Measurements from ENCODE around the gene ATP6V1C2.

Gene ATP6V1C2

GRCh38 chr2:10794876-10795275, 73.4 kb downstream of the ATP6V1C2 start:
- Histone ChIP-seq H2AFZ (ENCODE audit: low read depth, low read length) (no peak overlapping the region), H3K23ac (ENCODE audit: low read length in 2 of 2) (no peak overlapping the region), H3K79me1 (replicated peaks; ENCODE audit: low read length, poor library complexity, severe bottlenecking) (peaks cover 21% of the 10 kb centered on the region), H3K18ac (ENCODE audit: low read depth in 1 of 2, low read length in 2 of 2) (no peak overlapping the region), H2BK120ac (ENCODE audit: low read depth, low read length) (no peak overlapping the region), H2BK15ac (ENCODE audit: low read depth, poor library complexity, severe bottlenecking) (no peak overlapping the region), H3K27ac (ENCODE audit: low read length, poor library complexity, severe bottlenecking) (no peak overlapping the region), H4K91ac (ENCODE audit: low read length) (no peak overlapping the region), H3K4me2 (ENCODE audit: low read length, poor library complexity, severe bottlenecking) (no peak overlapping the region), H4K8ac (ENCODE audit: low read length) (no peak overlapping the region), H3K4ac (ENCODE audit: low read depth in 1 of 2, low read length in 2 of 2) (no peak overlapping the region), H2AK5ac (ENCODE audit: low read length, severe bottlenecking) (no peak overlapping the region), H3K9ac (ENCODE audit: low read length) (no peak overlapping the region), H3K4me3 (ENCODE audit: insufficient read depth in 1 of 2, low read depth in 1 of 2, low read length in 2 of 2) (no peak overlapping the region), H2BK12ac (ENCODE audit: low read length in 2 of 2) (no peak overlapping the region), H3K14ac (ENCODE audit: low read length in 2 of 2) (no peak overlapping the region), H3K9me3 (ENCODE audit: control insufficient read depth, low read length) (no peaks in the 10 kb centered on the region), H3K27me3 (ENCODE audit: control insufficient read depth in 1 of 2, insufficient read depth in 1 of 2, low read length in 2 of 2) (no peaks in the 10 kb centered on the region), H3K4me1 (ENCODE audit: control insufficient read depth, insufficient read depth, low read depth, low read length) (peaks cover 4% of the 10 kb centered on the region), H3K36me3 (ENCODE audit: control insufficient read depth in 1 of 2, insufficient read depth in 2 of 2, low read depth in 1 of 2, low read length in 2 of 2) (peaks cover 22 to 83% of the 10 kb centered on the region in 2 experiments), H2BK5ac (ENCODE audit: low read depth, low read length, poor library complexity, severe bottlenecking) (no peak overlapping the region)
- DNase-seq: no peak
- 99% methylated on average over 5 of the region's 5 CpGs for WGBS

- no peak overlapping the region for H3K14ac ChIP-seq (ENCODE audit: low read length in 2 of 2)
- 69% methylated on average over 5 of the region's 7 CpGs for WGBS
- no peak overlapping the region for H3K4me3 ChIP-seq (ENCODE audit: insufficient read depth in 1 of 2, low read depth in 1 of 2, low read length in 2 of 2)
- DNase-seq: no peak
- H3K4me1 ChIP-seq (ENCODE audit: control insufficient read depth, insufficient read depth, low read depth, low read length): peaks cover 5% of the 10 kb centered on the region
- H4K91ac ChIP-seq (ENCODE audit: low read length): no peak overlapping the region
- no peak overlapping the region for H3K27ac ChIP-seq (ENCODE audit: low read length, poor library complexity, severe bottlenecking)
- H3K9me3 ChIP-seq (ENCODE audit: control insufficient read depth, low read length): no peaks in the 10 kb centered on the region
- H3K18ac ChIP-seq (ENCODE audit: low read depth in 1 of 2, low read length in 2 of 2): no peak overlapping the region
- no peaks in the 10 kb centered on the region for H3K27me3 ChIP-seq (ENCODE audit: control insufficient read depth in 1 of 2, insufficient read depth in 1 of 2, low read length in 2 of 2)
- H3K4ac ChIP-seq (ENCODE audit: low read depth in 1 of 2, low read length in 2 of 2): no peak overlapping the region
- no peak overlapping the region for H3K23ac ChIP-seq (ENCODE audit: low read length in 2 of 2)
- no peak overlapping the region for H3K9ac ChIP-seq (ENCODE audit: low read length)
- no peak overlapping the region for H2BK5ac ChIP-seq (ENCODE audit: low read depth, low read length, poor library complexity, severe bottlenecking)
- peaks cover 22 to 82% of the 10 kb centered on the region in 2 experiments for H3K36me3 ChIP-seq (ENCODE audit: control insufficient read depth in 1 of 2, insufficient read depth in 2 of 2, low read depth in 1 of 2, low read length in 2 of 2)
- H4K8ac ChIP-seq (ENCODE audit: low read length): no peak overlapping the region
- H2BK12ac ChIP-seq (ENCODE audit: low read length in 2 of 2): no peak overlapping the region
- no peak overlapping the region for H3K4me2 ChIP-seq (ENCODE audit: low read length, poor library complexity, severe bottlenecking)
- H2BK15ac ChIP-seq (ENCODE audit: low read depth, poor library complexity, severe bottlenecking): no peak overlapping the region
- peaks cover 25% of the 10 kb centered on the region for H3K79me1 ChIP-seq (replicated peaks; ENCODE audit: low read length, poor library complexity, severe bottlenecking)
- no peak overlapping the region for H2AFZ ChIP-seq (ENCODE audit: low read depth, low read length)
- no peak overlapping the region for H2BK120ac ChIP-seq (ENCODE audit: low read depth, low read length)
- no peak overlapping the region for H2AK5ac ChIP-seq (ENCODE audit: low read length, severe bottlenecking)
Measured at GRCh38 chr2:10795508-10796046, 74.1 kb downstream of the ATP6V1C2 start.

GRCh38 chr2:10796703-10797102, 75.3 kb downstream of the ATP6V1C2 start:
- WGBS: 99% methylated on average over 2 of the region's 2 CpGs
- no peak overlapping the region for H3K4ac ChIP-seq (ENCODE audit: low read depth in 1 of 2, low read length in 2 of 2)
- peaks cover 18 to 82% of the 10 kb centered on the region in 2 experiments for H3K36me3 ChIP-seq (ENCODE audit: control insufficient read depth in 1 of 2, insufficient read depth in 2 of 2, low read depth in 1 of 2, low read length in 2 of 2)
- H3K79me1 ChIP-seq (replicated peaks; ENCODE audit: low read length, poor library complexity, severe bottlenecking): peaks cover 25% of the 10 kb centered on the region
- DNase-seq: no peak
- H3K4me2 ChIP-seq (ENCODE audit: low read length, poor library complexity, severe bottlenecking): no peak overlapping the region
- H3K23ac ChIP-seq (ENCODE audit: low read length in 2 of 2): no peak overlapping the region
- no peak overlapping the region for H2BK5ac ChIP-seq (ENCODE audit: low read depth, low read length, poor library complexity, severe bottlenecking)
- peaks cover 9% of the 10 kb centered on the region for H3K4me1 ChIP-seq (ENCODE audit: control insufficient read depth, insufficient read depth, low read depth, low read length)
- H3K27me3 ChIP-seq (ENCODE audit: control insufficient read depth in 1 of 2, insufficient read depth in 1 of 2, low read length in 2 of 2): no peaks in the 10 kb centered on the region
- no peak overlapping the region for H2BK12ac ChIP-seq (ENCODE audit: low read length in 2 of 2)
- no peak overlapping the region for H3K4me3 ChIP-seq (ENCODE audit: insufficient read depth in 1 of 2, low read depth in 1 of 2, low read length in 2 of 2)
- no peak overlapping the region for H2BK15ac ChIP-seq (ENCODE audit: low read depth, poor library complexity, severe bottlenecking)
- no peak overlapping the region for H2BK120ac ChIP-seq (ENCODE audit: low read depth, low read length)
- H3K9ac ChIP-seq (ENCODE audit: low read length): no peak overlapping the region
- H2AK5ac ChIP-seq (ENCODE audit: low read length, severe bottlenecking): no peak overlapping the region
- H2AFZ ChIP-seq (ENCODE audit: low read depth, low read length): no peak overlapping the region
- H3K18ac ChIP-seq (ENCODE audit: low read depth in 1 of 2, low read length in 2 of 2): no peak overlapping the region
- no peak overlapping the region for H3K14ac ChIP-seq (ENCODE audit: low read length in 2 of 2)
- no peak overlapping the region for H4K91ac ChIP-seq (ENCODE audit: low read length)
- no peak overlapping the region for H3K27ac ChIP-seq (ENCODE audit: low read length, poor library complexity, severe bottlenecking)
- H4K8ac ChIP-seq (ENCODE audit: low read length): no peak overlapping the region
- H3K9me3 ChIP-seq (ENCODE audit: control insufficient read depth, low read length): no peaks in the 10 kb centered on the region

DNA sequence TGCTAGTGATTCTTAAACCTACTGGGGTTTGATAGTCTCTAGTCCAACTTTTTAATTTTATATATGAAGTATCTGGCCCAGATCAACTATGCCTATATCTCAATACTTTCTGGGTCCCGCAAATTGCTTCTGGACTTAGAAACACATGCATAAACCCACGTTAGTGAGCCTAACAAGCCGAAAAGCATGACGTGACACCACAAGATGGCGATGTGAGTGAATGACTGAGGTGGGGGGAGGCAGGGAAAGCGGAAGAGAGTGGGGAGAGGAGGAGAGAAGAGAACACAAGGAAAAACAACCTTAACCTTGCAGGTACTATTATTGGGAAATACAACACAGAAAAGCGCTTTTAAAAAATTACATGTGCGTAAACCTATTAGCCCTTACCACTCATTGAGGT, 77.4 kb downstream of the ATP6V1C2 start:
- Histone ChIP-seq H3K9ac (ENCODE audit: low read length) (no peak overlapping the region), H4K8ac (ENCODE audit: low read length) (no peak overlapping the region), H2BK12ac (ENCODE audit: low read length in 2 of 2) (no peak overlapping the region), H3K27ac (ENCODE audit: low read length, poor library complexity, severe bottlenecking) (no peak overlapping the region), H2AFZ (ENCODE audit: low read depth, low read length) (no peak overlapping the region), H3K4me1 (ENCODE audit: control insufficient read depth, insufficient read depth, low read depth, low read length) (peaks cover 9% of the 10 kb centered on the region), H3K36me3 (ENCODE audit: control insufficient read depth in 1 of 2, insufficient read depth in 2 of 2, low read depth in 1 of 2, low read length in 2 of 2) (peaks cover 13 to 66% of the 10 kb centered on the region in 2 experiments), H2AK5ac (ENCODE audit: low read length, severe bottlenecking) (no peak overlapping the region), H2BK120ac (ENCODE audit: low read depth, low read length) (no peak overlapping the region), H3K9me3 (ENCODE audit: control insufficient read depth, low read length) (no peaks in the 10 kb centered on the region), H3K4me2 (ENCODE audit: low read length, poor library complexity, severe bottlenecking) (no peak overlapping the region), H3K4me3 (ENCODE audit: insufficient read depth in 1 of 2, low read depth in 1 of 2, low read length in 2 of 2) (no peak overlapping the region), H3K79me1 (replicated peaks; ENCODE audit: low read length, poor library complexity, severe bottlenecking) (peaks cover 17% of the 10 kb centered on the region), H3K23ac (ENCODE audit: low read length in 2 of 2) (no peak overlapping the region), H3K27me3 (ENCODE audit: control insufficient read depth in 1 of 2, insufficient read depth in 1 of 2, low read length in 2 of 2) (no peaks in the 10 kb centered on the region), H3K4ac (ENCODE audit: low read depth in 1 of 2, low read length in 2 of 2) (no peak overlapping the region), H4K91ac (ENCODE audit: low read length) (no peak overlapping the region), H2BK15ac (ENCODE audit: low read depth, poor library complexity, severe bottlenecking) (no peak overlapping the region), H3K18ac (ENCODE audit: low read depth in 1 of 2, low read length in 2 of 2) (no peak overlapping the region), H2BK5ac (ENCODE audit: low read depth, low read length, poor library complexity, severe bottlenecking) (no peak overlapping the region), H3K14ac (ENCODE audit: low read length in 2 of 2) (no peak overlapping the region)
- WGBS: 82% methylated on average over 5 of the region's 8 CpGs
- no peak for DNase-seq
